Ovary (tissue), 3 donors: ENCODE results near the gene RPGR.

Experiments used
- CTCF ChIP-seq, 3 donors: fragments of 450-650 bp in 2 of 3; fragments of 200-600 bp in 1 of 3; IDR thresholded peaks; one replicate each; pipeline versions ENCODE4 v1.5.1 to v1.8.0; 2016 to 2022; ENCODE audit warnings: antibody characterized with exemption in 3 of 3, mild to moderate bottlenecking in 1 of 3
- EP300 ChIP-seq: sonication (generic); formaldehyde crosslinking; IDR thresholded peaks from one replicate; pipeline ENCODE4 v1.6.1; 2017; ENCODE audit warnings: antibody characterized with exemption
- POLR2A ChIP-seq: fragments of 450-650 bp; IDR thresholded peaks from one replicate; pipeline ENCODE4 v1.6.1; 2017; ENCODE audit warnings: antibody characterized with exemption, mild to moderate bottlenecking, moderate library complexity
- donor health status: DM: no; HTN: no; CAD: no.

- TF ChIP-seq POLR2A (no peak), CTCF (IDR thresholded peaks at IDR 0.05) (no peak), EP300 (no peak)
Measured at GRCh38 chrX:38262715-38263620, 64.3 kb downstream of the RPGR start.
